H1 (cell line): ENCODE measurements around the gene ZC3H12C.

Experiments used
- BRCA1 ChIP-seq: IDR thresholded peaks from 2 replicates; pipeline ENCODE4 v1.6.1; 2012; ENCODE audit warnings: low read depth, low read length, improper control_type of control experiment
- JUN ChIP-seq: IDR thresholded peaks from 2 replicates; pipeline ENCODE4 v1.6.1; 2011; ENCODE audit warnings: low read depth, mild to moderate bottlenecking, improper control_type of control experiment, low read length
- YY1 ChIP-seq: IDR thresholded peaks from 2 replicates; pipeline ENCODE4 v1.6.1; 2011; ENCODE audit warnings: low read depth, mild to moderate bottlenecking, low read length

- no peak for TF ChIP-seq YY1
- TF ChIP-seq JUN, result no peak
- TF ChIP-seq BRCA1, result no peak
Measured at GRCh38 chr11:110168033-110168803, 75.0 kb downstream of the ZC3H12C start.
